ENCODE data around the gene LAMB3. TPM values are rescaled to one million over a fixed set of nuclear protein-coding genes. Genes with fewer than 3 reads are reported as not detected.
A peak's percentile ranks its signal among the peaks of the same experiment; 100 is the strongest.

Gene LAMB3
- total RNA-seq, 1 donor from 2014 or later, result 4.2 TPM

DNA sequence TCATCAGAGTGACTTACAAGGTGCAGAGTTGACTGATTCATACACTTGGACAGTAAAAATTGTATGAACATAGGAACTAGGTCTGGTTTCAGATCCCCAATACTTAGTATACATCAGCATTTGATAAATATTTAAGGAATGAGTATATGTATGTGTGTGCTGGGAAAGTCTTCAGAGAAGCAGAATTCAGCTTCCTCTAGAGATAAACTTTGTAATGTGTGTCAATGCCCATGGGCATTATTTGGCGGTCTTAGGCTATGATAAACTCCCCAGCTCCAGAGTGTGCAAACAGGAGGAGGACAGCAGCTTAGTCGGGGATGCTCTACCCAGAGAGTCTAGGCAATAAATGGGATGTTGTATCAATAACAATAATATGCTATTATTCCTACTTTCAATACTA is 71.6 kb downstream of the LAMB3 start:
- DNase-seq (ENCODE audit: low read depth) (no peak), FAIRE-seq (peak; percentile 32)
- Mint-ChIP-seq H3K27ac (ENCODE audit: unreplicated experiment) (no peak overlapping the region), H3K27me3 (ENCODE audit: low read depth, unreplicated experiment) (peaks cover 9% of the 10 kb centered on the region), H3K4me1 (ENCODE audit: low read depth, unreplicated experiment) (peaks cover 2% of the 10 kb centered on the region), H3K4me3 (ENCODE audit: unreplicated experiment) (no peak overlapping the region), H3K9me3 (ENCODE audit: unreplicated experiment) (no peaks in the 10 kb centered on the region), H3K36me3 (ENCODE audit: low read depth, unreplicated experiment) (no peaks in the 10 kb centered on the region)
- no peak overlapping the region for H3K27ac ChIP-seq (ENCODE audit: low read depth, low read length)
- TF ChIP-seq EZH2 (IDR thresholded peaks at IDR 0.05; ENCODE audit: insufficient read depth, low read length), result no peak
- TF ChIP-seq, protein P1, sequence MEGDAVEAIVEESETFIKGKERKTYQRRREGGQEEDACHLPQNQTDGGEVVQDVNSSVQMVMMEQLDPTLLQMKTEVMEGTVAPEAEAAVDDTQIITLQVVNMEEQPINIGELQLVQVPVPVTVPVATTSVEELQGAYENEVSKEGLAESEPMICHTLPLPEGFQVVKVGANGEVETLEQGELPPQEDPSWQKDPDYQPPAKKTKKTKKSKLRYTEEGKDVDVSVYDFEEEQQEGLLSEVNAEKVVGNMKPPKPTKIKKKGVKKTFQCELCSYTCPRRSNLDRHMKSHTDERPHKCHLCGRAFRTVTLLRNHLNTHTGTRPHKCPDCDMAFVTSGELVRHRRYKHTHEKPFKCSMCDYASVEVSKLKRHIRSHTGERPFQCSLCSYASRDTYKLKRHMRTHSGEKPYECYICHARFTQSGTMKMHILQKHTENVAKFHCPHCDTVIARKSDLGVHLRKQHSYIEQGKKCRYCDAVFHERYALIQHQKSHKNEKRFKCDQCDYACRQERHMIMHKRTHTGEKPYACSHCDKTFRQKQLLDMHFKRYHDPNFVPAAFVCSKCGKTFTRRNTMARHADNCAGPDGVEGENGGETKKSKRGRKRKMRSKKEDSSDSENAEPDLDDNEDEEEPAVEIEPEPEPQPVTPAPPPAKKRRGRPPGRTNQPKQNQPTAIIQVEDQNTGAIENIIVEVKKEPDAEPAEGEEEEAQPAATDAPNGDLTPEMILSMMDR (IDR thresholded peaks at IDR 0.05; ENCODE audit: insufficient read depth, low read depth, low read length), result no peak
- H3K27me3 ChIP-seq (ENCODE audit: insufficient read depth, low read length), result peaks cover 10% of the 10 kb centered on the region
- H3K9me3 ChIP-seq (ENCODE audit: insufficient read depth, low read depth, low read length), result no peaks in the 10 kb centered on the region
- no peak overlapping the region for H3K4me3 ChIP-seq (ENCODE audit: insufficient read depth, low read depth, low read length)
- peaks cover 16% of the 10 kb centered on the region for H3K4me1 ChIP-seq (ENCODE audit: insufficient read depth, low read length)
- no peak overlapping the region for H3K9ac ChIP-seq (ENCODE audit: low read length)
- H3K4me2 ChIP-seq (ENCODE audit: low read length), result no peak overlapping the region
- no peaks in the 10 kb centered on the region for H4K20me1 ChIP-seq (ENCODE audit: insufficient read depth, low read length)
- H3K36me3 ChIP-seq (ENCODE audit: insufficient read depth, low read length), result no peaks in the 10 kb centered on the region
- no peaks in the 10 kb centered on the region for H3K79me2 ChIP-seq (ENCODE audit: insufficient read depth, low read length)
- no peak overlapping the region for H2AFZ ChIP-seq (ENCODE audit: low read depth, low read length)

DNA sequence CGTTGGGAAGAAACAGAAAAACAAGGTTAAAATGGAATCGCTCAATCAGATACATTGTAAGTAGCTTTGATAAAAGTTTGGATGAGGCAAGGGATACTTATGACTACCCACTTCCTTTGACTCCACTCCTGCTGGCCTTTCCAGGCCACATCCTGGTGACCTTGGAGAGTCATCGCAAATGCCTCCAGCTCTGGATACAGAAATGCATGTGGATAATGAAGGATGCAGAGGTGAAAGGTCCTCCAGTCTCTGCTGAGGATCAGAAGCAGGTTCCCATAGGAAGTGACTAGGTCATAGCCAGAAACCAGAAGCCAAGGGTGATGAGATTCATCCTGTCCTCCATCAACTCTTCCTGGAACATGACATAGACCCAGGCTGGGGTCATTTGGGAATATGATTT is 74.9 kb downstream of the LAMB3 start:
- Histone ChIP-seq H3K27me3 (ENCODE audit: insufficient read depth, low read length) (peaks cover 18% of the 10 kb centered on the region), H3K27ac (ENCODE audit: low read depth, low read length) (no peak overlapping the region), H3K4me3 (ENCODE audit: insufficient read depth, low read depth, low read length) (no peak overlapping the region), H3K4me2 (ENCODE audit: low read length) (peak overlapping the region; percentile 27), H3K79me2 (ENCODE audit: insufficient read depth, low read length) (no peaks in the 10 kb centered on the region), H4K20me1 (ENCODE audit: insufficient read depth, low read length) (no peaks in the 10 kb centered on the region), H2AFZ (ENCODE audit: low read depth, low read length) (no peak overlapping the region), H3K36me3 (ENCODE audit: insufficient read depth, low read length) (no peaks in the 10 kb centered on the region), H3K9me3 (ENCODE audit: insufficient read depth, low read depth, low read length) (no peaks in the 10 kb centered on the region), H3K9ac (ENCODE audit: low read length) (no peak overlapping the region), H3K4me1 (ENCODE audit: insufficient read depth, low read length) (peaks cover 11% of the 10 kb centered on the region)
- Mint-ChIP-seq H3K36me3 (ENCODE audit: low read depth, unreplicated experiment) (no peaks in the 10 kb centered on the region), H3K27me3 (ENCODE audit: low read depth, unreplicated experiment) (peaks cover 32% of the 10 kb centered on the region), H3K4me3 (ENCODE audit: unreplicated experiment) (no peak overlapping the region), H3K27ac (ENCODE audit: unreplicated experiment) (no peak overlapping the region), H3K4me1 (ENCODE audit: low read depth, unreplicated experiment) (peaks cover 2% of the 10 kb centered on the region), H3K9me3 (ENCODE audit: unreplicated experiment) (no peaks in the 10 kb centered on the region)
- DNase-seq (ENCODE audit: low read depth) (no peak), FAIRE-seq (no peak)
- no peak for TF ChIP-seq EZH2 (IDR thresholded peaks at IDR 0.05; ENCODE audit: insufficient read depth, low read length)
- TF ChIP-seq, protein P1 (IDR thresholded peaks at IDR 0.05; ENCODE audit: insufficient read depth, low read depth, low read length), result no peak

DNA sequence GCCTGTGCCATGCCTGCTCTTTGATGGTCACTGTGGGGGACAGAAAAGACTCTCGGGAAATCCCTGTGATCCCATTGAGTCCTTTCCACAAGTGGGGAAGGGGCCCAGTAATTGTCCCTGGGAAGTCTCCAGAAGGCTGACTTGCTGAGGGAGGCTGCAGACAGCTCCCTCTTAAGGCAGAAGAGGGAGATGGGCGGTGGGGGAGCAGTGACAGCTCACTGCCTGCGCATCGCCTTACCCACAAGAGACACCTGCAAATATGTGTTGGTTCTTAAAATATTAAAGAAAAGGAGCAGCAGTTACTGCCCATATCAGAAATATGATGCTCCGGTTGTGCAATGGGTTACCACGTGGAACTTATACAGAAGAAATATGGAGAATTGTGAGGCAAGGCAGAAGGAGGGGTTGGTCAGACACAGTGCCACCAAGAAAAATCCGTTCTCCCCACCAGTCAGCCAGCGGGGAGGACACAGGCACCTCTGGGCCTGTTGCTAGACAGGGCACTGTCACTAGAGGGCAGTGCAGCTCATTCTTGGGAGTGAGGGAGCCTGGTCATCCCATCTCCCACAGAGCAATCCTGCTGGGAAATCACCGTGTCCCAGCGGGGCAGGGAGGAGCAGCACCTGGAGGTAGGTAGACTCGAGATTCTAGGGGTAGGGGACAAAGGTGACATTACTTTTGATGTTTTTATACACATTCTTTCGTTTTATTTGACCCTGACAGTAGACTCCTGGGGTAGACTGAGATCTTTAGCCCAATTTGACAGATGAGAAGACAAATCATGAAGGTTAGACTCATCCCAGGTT is 75.6 kb downstream of the LAMB3 start:
- FAIRE-seq (no peak), DNase-seq (ENCODE audit: low read depth) (no peak)
- H3K79me2 ChIP-seq (ENCODE audit: insufficient read depth, low read length), result no peaks in the 10 kb centered on the region
- peaks cover 11% of the 10 kb centered on the region for H3K4me1 ChIP-seq (ENCODE audit: insufficient read depth, low read length)
- H3K9me3 Mint-ChIP-seq (ENCODE audit: unreplicated experiment), result no peaks in the 10 kb centered on the region
- H3K27me3 Mint-ChIP-seq (ENCODE audit: low read depth, unreplicated experiment), result peaks cover 38% of the 10 kb centered on the region
- no peak overlapping the region for H3K27ac ChIP-seq (ENCODE audit: low read depth, low read length)
- no peak overlapping the region for H3K4me3 Mint-ChIP-seq (ENCODE audit: unreplicated experiment)
- H3K27ac Mint-ChIP-seq (ENCODE audit: unreplicated experiment), result no peak overlapping the region
- no peaks in the 10 kb centered on the region for H4K20me1 ChIP-seq (ENCODE audit: insufficient read depth, low read length)
- H3K4me2 ChIP-seq (ENCODE audit: low read length), result peak overlapping the region; percentile 27
- peaks cover 2% of the 10 kb centered on the region for H3K4me1 Mint-ChIP-seq (ENCODE audit: low read depth, unreplicated experiment)
- peaks cover 20% of the 10 kb centered on the region for H3K27me3 ChIP-seq (ENCODE audit: insufficient read depth, low read length)
- H3K9me3 ChIP-seq (ENCODE audit: insufficient read depth, low read depth, low read length), result no peaks in the 10 kb centered on the region
- H3K36me3 ChIP-seq (ENCODE audit: insufficient read depth, low read length), result no peaks in the 10 kb centered on the region
- no peak overlapping the region for H3K4me3 ChIP-seq (ENCODE audit: insufficient read depth, low read depth, low read length)
- no peak overlapping the region for H3K9ac ChIP-seq (ENCODE audit: low read length)
- H2AFZ ChIP-seq (ENCODE audit: low read depth, low read length), result no peak overlapping the region
- no peaks in the 10 kb centered on the region for H3K36me3 Mint-ChIP-seq (ENCODE audit: low read depth, unreplicated experiment)
- TF ChIP-seq, protein P1 (IDR thresholded peaks at IDR 0.05; ENCODE audit: insufficient read depth, low read depth, low read length), result peak; percentile 91
- no peak for TF ChIP-seq EZH2 (IDR thresholded peaks at IDR 0.05; ENCODE audit: insufficient read depth, low read length)

All from astrocyte (in vitro differentiated cells and primary cell).